MM.1S (cell line): ENCODE results near the gene CNTNAP2.

Experiments
- DNase-seq: peaks from one replicate; pipeline ENCODE4 v3.0.0-alpha.2; 2015
- H2AFZ ChIP-seq: fragments of 300-600 bp; sonication (generic); 2 replicates; pipeline ENCODE4 v1.6.0; 2016; ENCODE audit warnings: antibody characterized with exemption, low read length
- H3F3A ChIP-seq: fragments of 300-600 bp; sonication (generic); 2 replicates; pipeline ENCODE4 v1.6.1; 2016; ENCODE audit warnings: mild to moderate bottlenecking, antibody characterized with exemption, low read length, moderate library complexity, mixed read lengths; ENCODE audit not compliant: insufficient read depth
- H3K27ac ChIP-seq: fragments of 300-600 bp; sonication (generic); 2 replicates; pipeline ENCODE4 v1.5.1; 2016; ENCODE audit warnings: mild to moderate bottlenecking, low read length
- H3K27me3 ChIP-seq: fragments of 300-600 bp; sonication (generic); replicated peaks from 2 replicates; pipeline ENCODE4 v1.6.0; 2016; ENCODE audit warnings: low read length; ENCODE audit not compliant: insufficient read depth
- H3K36me3 ChIP-seq: fragments of 300-600 bp; sonication (generic); replicated peaks from 2 replicates; pipeline ENCODE4 v1.6.1; 2016; ENCODE audit warnings: mild to moderate bottlenecking, low read length, mixed read lengths; ENCODE audit not compliant: insufficient read depth
- H3K4me1 ChIP-seq: fragments of 300-600 bp; sonication (generic); 2 replicates; pipeline ENCODE4 v1.6.1; 2016; ENCODE audit warnings: low read length, mixed read lengths
- H3K4me2 ChIP-seq: fragments of 300-600 bp; sonication (generic); 2 replicates; pipeline ENCODE4 v1.6.0; 2016; ENCODE audit warnings: low read depth, low read length
- H3K4me3 ChIP-seq: fragments of 300-600 bp; sonication (generic); 2 replicates; pipeline ENCODE4 v1.5.1; 2016; ENCODE audit warnings: low read length, mixed read lengths
- H3K79me2 ChIP-seq: fragments of 300-600 bp; sonication (generic); 2 replicates; pipeline ENCODE4 v1.6.1; 2016; ENCODE audit warnings: mixed run types, low read length, mixed read lengths
- H3K9ac ChIP-seq: fragments of 300-600 bp; sonication (generic); 2 replicates; pipeline ENCODE4 v1.6.1; 2016; ENCODE audit warnings: low read length, mixed read lengths
- H3K9me2 ChIP-seq: fragments of 300-600 bp; sonication (generic); replicated peaks from 2 replicates; pipeline ENCODE4 v1.6.1; 2016; ENCODE audit warnings: mild to moderate bottlenecking, low read length, mixed read lengths; ENCODE audit not compliant: insufficient read depth
- H3K9me3 ChIP-seq: fragments of 300-600 bp; sonication (generic); replicated peaks from 2 replicates; pipeline ENCODE4 v1.6.1; 2016; ENCODE audit warnings: mild to moderate bottlenecking, low read length, mixed read lengths; ENCODE audit not compliant: insufficient read depth
- H4K20me1 ChIP-seq: fragments of 300-600 bp; sonication (generic); 2 replicates; pipeline ENCODE4 v1.6.1; 2016; ENCODE audit warnings: mild to moderate bottlenecking, low read length, moderate library complexity, mixed read lengths; ENCODE audit not compliant: insufficient read depth
- CTCF ChIP-seq: fragments of 300-600 bp; sonication (generic); IDR thresholded peaks from 2 replicates; pipeline ENCODE4 v1.5.1; 2016; ENCODE audit warnings: antibody characterized with exemption, low read length, mixed read lengths
- EZH2 ChIP-seq: fragments of 300-600 bp; sonication (generic); optimal IDR thresholded peaks from 2 replicates; pipeline ENCODE3; 2017; ENCODE audit warnings: low read depth, mild to moderate bottlenecking, antibody characterized with exemption, low read length, mixed read lengths
- EZH2phosphoT487 ChIP-seq: fragments of 300-600 bp; sonication (generic); IDR thresholded peaks from 2 replicates; pipeline ENCODE4 v1.6.1; 2018; ENCODE audit warnings: antibody characterized with exemption, low read length

The CNTNAP2 gene

GRCh38 chr7:148155826-148156225 is 2039.2 kb downstream of the CNTNAP2 start:
- Histone ChIP-seq H3K9me3 (no peaks in the 10 kb centered on the region), H3K9ac (no peak overlapping the region), H3K36me3 (no peaks in the 10 kb centered on the region), H3K27ac (no peak overlapping the region), H3K4me1 (no peaks in the 10 kb centered on the region), H3K9me2 (no peaks in the 10 kb centered on the region), H3F3A (no peaks in the 10 kb centered on the region), H2AFZ (no peak overlapping the region), H4K20me1 (no peaks in the 10 kb centered on the region), H3K27me3 (no peaks in the 10 kb centered on the region), H3K4me3 (no peak overlapping the region), H3K79me2 (no peaks in the 10 kb centered on the region), H3K4me2 (no peak overlapping the region)
- DNase-seq, result no peak
- TF ChIP-seq EZH2phosphoT487 (no peak), EZH2 (no peak)

GRCh38 chr7:148156233-148156632 is 2039.6 kb downstream of the CNTNAP2 start:
- Histone ChIP-seq H2AFZ (no peak overlapping the region), H3K4me2 (no peak overlapping the region)

DNA sequence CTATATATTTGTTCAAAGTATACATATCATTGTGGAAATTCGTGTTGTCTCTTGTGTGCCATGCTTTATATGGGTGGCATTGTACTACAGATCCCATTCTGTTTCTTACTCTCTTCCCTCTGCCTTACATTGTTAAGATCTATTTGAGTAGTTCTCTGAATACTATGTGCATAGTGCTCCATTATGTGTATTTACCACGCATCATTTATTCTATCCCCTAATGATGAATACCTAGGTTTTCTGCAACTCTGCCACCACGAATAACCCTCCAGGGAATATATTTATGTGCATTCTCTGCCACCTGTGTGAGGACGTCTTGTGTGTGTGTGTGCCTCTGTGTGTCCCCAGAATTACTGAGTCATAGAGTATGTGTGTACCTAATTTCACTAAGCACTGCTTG is 2042.7 kb downstream of the CNTNAP2 start:
- H3K9me2 ChIP-seq, result no peaks in the 10 kb centered on the region
- H3K9me3 ChIP-seq, result no peaks in the 10 kb centered on the region
- no peak overlapping the region for H3K4me2 ChIP-seq
- H3K4me1 ChIP-seq, result no peaks in the 10 kb centered on the region
- H3K27ac ChIP-seq, result no peak overlapping the region
- H2AFZ ChIP-seq, result no peak overlapping the region
- H3K9ac ChIP-seq, result no peak overlapping the region
- H3F3A ChIP-seq, result no peaks in the 10 kb centered on the region
- TF ChIP-seq EZH2phosphoT487 (no peak), CTCF (no peak), EZH2 (no peak)
- no peaks in the 10 kb centered on the region for H3K27me3 ChIP-seq
- H3K4me3 ChIP-seq, result no peak overlapping the region
- DNase-seq, result no peak
- H3K79me2 ChIP-seq, result no peaks in the 10 kb centered on the region
- H3K36me3 ChIP-seq, result no peaks in the 10 kb centered on the region
- no peaks in the 10 kb centered on the region for H4K20me1 ChIP-seq

More at GRCh38 chr7:148156233-148156632, 2039.6 kb downstream of the CNTNAP2 start:
- H3K9me3 ChIP-seq, result no peaks in the 10 kb centered on the region
- no peaks in the 10 kb centered on the region for H3K27me3 ChIP-seq
- H3K79me2 ChIP-seq, result no peaks in the 10 kb centered on the region
- H3K9me2 ChIP-seq, result no peaks in the 10 kb centered on the region
- no peaks in the 10 kb centered on the region for H4K20me1 ChIP-seq
- H3K9ac ChIP-seq, result no peak overlapping the region
- H3K27ac ChIP-seq, result no peak overlapping the region
- TF ChIP-seq CTCF, result no peak
- no peak for TF ChIP-seq EZH2
- no peak for TF ChIP-seq EZH2phosphoT487
- H3K4me3 ChIP-seq, result no peak overlapping the region
- no peaks in the 10 kb centered on the region for H3K4me1 ChIP-seq
- H3K36me3 ChIP-seq, result no peaks in the 10 kb centered on the region
- DNase-seq, result no peak
- H3F3A ChIP-seq, result no peaks in the 10 kb centered on the region

DNA sequence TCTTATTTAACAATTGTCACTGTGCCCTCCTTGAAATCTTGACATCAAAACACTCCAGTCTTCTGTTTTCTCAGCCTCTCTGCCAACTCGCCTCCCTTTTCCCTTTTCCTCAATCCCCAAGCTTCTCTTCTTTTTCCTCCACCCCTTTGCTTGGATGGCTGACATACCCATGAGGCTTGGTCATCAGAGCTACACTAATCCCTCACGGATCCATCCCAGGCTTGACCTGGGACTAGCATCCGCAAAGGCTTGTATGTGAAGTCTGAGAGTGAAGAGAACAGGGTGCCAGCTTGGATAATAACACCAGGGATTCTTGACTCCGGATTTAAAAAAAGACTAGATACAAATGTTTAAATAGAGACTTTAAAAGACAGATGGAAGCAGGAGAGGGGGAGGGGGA is 2045.2 kb downstream of the CNTNAP2 start:
- no peaks in the 10 kb centered on the region for H3K27me3 ChIP-seq
- no peak for DNase-seq
- no peaks in the 10 kb centered on the region for H3F3A ChIP-seq
- no peaks in the 10 kb centered on the region for H4K20me1 ChIP-seq
- no peaks in the 10 kb centered on the region for H3K36me3 ChIP-seq
- H3K27ac ChIP-seq, result no peak overlapping the region
- no peaks in the 10 kb centered on the region for H3K79me2 ChIP-seq
- H3K4me1 ChIP-seq, result no peaks in the 10 kb centered on the region
- H3K9me2 ChIP-seq, result no peaks in the 10 kb centered on the region
- no peak overlapping the region for H3K4me2 ChIP-seq
- no peaks in the 10 kb centered on the region for H3K9me3 ChIP-seq
- TF ChIP-seq EZH2, result no peak
- TF ChIP-seq CTCF, result no peak
- TF ChIP-seq EZH2phosphoT487, result no peak
- no peak overlapping the region for H3K4me3 ChIP-seq
- H2AFZ ChIP-seq, result no peak overlapping the region
- no peak overlapping the region for H3K9ac ChIP-seq
